CD4-positive, alpha-beta T cell treated with Interleukin-12 subunit alpha and Interleukin-12 subunit beta, for 1 hour (primary cell): Measurements from ENCODE around the gene SNTG2.
A peak's percentile ranks its signal among the peaks of the same experiment; 100 is the strongest.
"Not testable (repeated sequence)": the region's sequence is repeated elsewhere in the genome, so short reads cannot be mapped to it uniquely, and the experiment has no call there.

Experiments
- DNase-seq: peaks from one replicate; pipeline ENCODE4 v3.0.0-alpha.2; 2020

SNTG2 gene

GRCh38 chr2:1101982-1102590 is 151.4 kb downstream of the SNTG2 start:
- no peak for DNase-seq

- no peak for DNase-seq
Measured at GRCh38 chr2:1104364-1104763, 153.7 kb downstream of the SNTG2 start.

GRCh38 chr2:1106344-1106743 is 155.7 kb downstream of the SNTG2 start:
- DNase-seq, result not testable (repeated sequence)

GRCh38 chr2:1115843-1116539 is 165.3 kb downstream of the SNTG2 start:
- no peak for DNase-seq

- DNase-seq, result no peak
Measured at GRCh38 chr2:1117569-1117968, 166.9 kb downstream of the SNTG2 start.

- DNase-seq, result no peak
Measured at GRCh38 chr2:1125217-1125616, 174.6 kb downstream of the SNTG2 start.

GRCh38 chr2:1125633-1126370 is 175.2 kb downstream of the SNTG2 start:
- DNase-seq, result no peak

GRCh38 chr2:1129982-1130381 is 179.3 kb downstream of the SNTG2 start:
- no peak for DNase-seq

- DNase-seq, result no peak
Measured at GRCh38 chr2:1130922-1131321, 180.3 kb downstream of the SNTG2 start.

- no peak for DNase-seq
Measured at GRCh38 chr2:1132328-1132969, 181.8 kb downstream of the SNTG2 start.

- not testable (repeated sequence) for DNase-seq
Measured at GRCh38 chr2:1133896-1134295, 183.2 kb downstream of the SNTG2 start.

GRCh38 chr2:1134629-1135028 is 184.0 kb downstream of the SNTG2 start:
- DNase-seq, result no peak

- DNase-seq, result no peak
Measured at GRCh38 chr2:1136067-1136466, 185.4 kb downstream of the SNTG2 start.

GRCh38 chr2:1136846-1137245 is 186.2 kb downstream of the SNTG2 start:
- DNase-seq, result no peak

GRCh38 chr2:1137264-1137663 is 186.6 kb downstream of the SNTG2 start:
- DNase-seq, result no peak

- no peak for DNase-seq
Measured at GRCh38 chr2:1137913-1138391, 187.3 kb downstream of the SNTG2 start.

- peak; percentile 38 for DNase-seq
Measured at GRCh38 chr2:1140389-1141003, 189.8 kb downstream of the SNTG2 start.

GRCh38 chr2:1141079-1141478 is 190.4 kb downstream of the SNTG2 start:
- no peak for DNase-seq

- DNase-seq, result no peak
Measured at GRCh38 chr2:1143129-1143528, 192.5 kb downstream of the SNTG2 start.

- no peak for DNase-seq
Measured at GRCh38 chr2:1147873-1148612, 197.4 kb downstream of the SNTG2 start.

- no peak for DNase-seq
Measured at GRCh38 chr2:1150724-1151511, 200.3 kb downstream of the SNTG2 start.
